IMR-90 (cell line): ENCODE results near the gene WDR70. TPM values are rescaled to one million over a fixed set of nuclear protein-coding genes. Genes with fewer than 3 reads are reported as not detected.

Experiments
- ATAC-seq: fragments of 200-7000 bp; cut with Tn5 transposase; 2 replicates; pipeline ENCODE4 v1.9.1; 2020; ENCODE audit warnings: low read depth, mild to moderate bottlenecking, moderate library complexity
- BruUV-seq: library from RNA; stranded (reverse); fragments of 400-500 nt; replicated peaks from 2 replicates; lab custom pipeline; 2021; lab: Mats Ljungman, UMichigan
- CTCF ChIA-PET: fragments of 300-600 bp; formaldehyde crosslinking; extraction: SDS; loops from one replicate; lab custom pipeline; 2021; ENCODE audit warnings: antibody characterized with exemption; lab: Yijun Ruan, JAX
- POLR2A ChIA-PET: fragments of 300-600 bp; sonication (Branson Sonifier 250); formaldehyde crosslinking; loops from one replicate; lab custom pipeline; 2022; ENCODE audit warnings: antibody characterized with exemption; ENCODE audit not compliant: unreplicated experiment; lab: Charles Lee
- DNase-seq: peaks from one replicate; pipeline ENCODE4 v3.0.0; 2013
- H2AFZ ChIP-seq: replicated peaks from 2 replicates; pipeline ENCODE3; 2013; ENCODE audit warnings: low read length, mild to moderate bottlenecking; ENCODE audit not compliant: poor library complexity
- H2AK5ac ChIP-seq: 2 replicates; pipeline ENCODE4 v1.6.1; 2013; ENCODE audit warnings: low read depth, low read length, inconsistent platforms
- H2AK9ac ChIP-seq: replicated peaks from 2 replicates; pipeline ENCODE3; 2013; ENCODE audit warnings: mild to moderate bottlenecking, low read depth, low read length, moderate library complexity; ENCODE audit not compliant: poor library complexity
- H2BK120ac ChIP-seq: 2 replicates; pipeline ENCODE4 v1.6.1; 2013; ENCODE audit warnings: low read depth, low read length, inconsistent platforms
- H2BK15ac ChIP-seq: 3 replicates; pipeline ENCODE4 v1.6.1; 2013; ENCODE audit warnings: low read depth, low read length, inconsistent platforms
- H2BK20ac ChIP-seq: 2 replicates; pipeline ENCODE4 v1.6.1; 2013; ENCODE audit warnings: low read depth, mild to moderate bottlenecking, inconsistent platforms, low read length, moderate library complexity
- H2BK5ac ChIP-seq: 2 replicates; pipeline ENCODE4 v1.6.1; 2013; ENCODE audit warnings: mild to moderate bottlenecking, low read depth, low read length, inconsistent platforms; ENCODE audit not compliant: poor library complexity, severe bottlenecking
- H3K14ac ChIP-seq: replicated peaks from 2 replicates; pipeline ENCODE4 v1.6.1; 2013; ENCODE audit warnings: low read depth, low read length, inconsistent platforms
- H3K18ac ChIP-seq: 2 replicates; pipeline ENCODE4 v1.6.1; 2013; ENCODE audit warnings: low read depth, low read length, control low read depth
- H3K23ac ChIP-seq: 2 replicates; pipeline ENCODE4 v1.6.1; 2013; ENCODE audit warnings: low read depth, low read length, inconsistent platforms
- H3K27ac ChIP-seq: 2 replicates; pipeline ENCODE4 v1.5.1; 2013; ENCODE audit warnings: mild to moderate bottlenecking, control low read depth, low read length; ENCODE audit not compliant: insufficient read depth
- H3K27me3 ChIP-seq: 2 replicates; pipeline ENCODE4 v1.6.1; 2013; ENCODE audit warnings: low read length; ENCODE audit not compliant: control insufficient read depth, insufficient read depth
- H3K36me3 ChIP-seq: 2 replicates; pipeline ENCODE4 v1.6.1; 2013; ENCODE audit warnings: low read length, mixed read lengths; ENCODE audit not compliant: control insufficient read depth, insufficient read depth
- H3K4ac ChIP-seq: 2 replicates; pipeline ENCODE4 v1.6.1; 2013; ENCODE audit warnings: low read depth, low read length, inconsistent platforms
- H3K4me1 ChIP-seq: 2 replicates; pipeline ENCODE4 v1.6.1; 2013; ENCODE audit warnings: low read length, mixed read lengths; ENCODE audit not compliant: control insufficient read depth, insufficient read depth
- H3K4me2 ChIP-seq: 2 replicates; pipeline ENCODE4 v1.6.1; 2013; ENCODE audit warnings: low read depth, mild to moderate bottlenecking, control low read depth, low read length, moderate library complexity
- H3K4me3 ChIP-seq: 2 replicates; pipeline ENCODE4 v1.5.1; 2013; ENCODE audit warnings: low read depth, mild to moderate bottlenecking, control low read depth, low read length, moderate library complexity; ENCODE audit not compliant: insufficient read depth
- H3K56ac ChIP-seq: 2 replicates; pipeline ENCODE4 v1.6.1; 2013; ENCODE audit warnings: low read length, inconsistent platforms; ENCODE audit not compliant: insufficient read depth; ENCODE audit errors: extremely low read depth
- H3K79me1 ChIP-seq, 2 experiments: 2 replicates each; pipeline ENCODE4 v1.6.1; 2013; ENCODE audit warnings: low read length in 2 of 2, inconsistent platforms in 1 of 2, low read depth in 1 of 2
- H3K9ac ChIP-seq: 2 replicates; pipeline ENCODE4 v1.6.1; 2013; ENCODE audit warnings: low read depth, low read length, control low read depth
- H3K9me1 ChIP-seq: 2 replicates; pipeline ENCODE4 v1.6.1; 2013; ENCODE audit warnings: low read length, inconsistent platforms; ENCODE audit not compliant: insufficient read depth
- H3K9me3 ChIP-seq: 2 replicates; pipeline ENCODE4 v1.6.1; 2013; ENCODE audit warnings: low read length; ENCODE audit not compliant: control insufficient read depth, insufficient read depth
- H4K20me1 ChIP-seq: 2 replicates; pipeline ENCODE4 v1.6.1; 2013; ENCODE audit warnings: low read length, inconsistent platforms; ENCODE audit not compliant: insufficient read depth
- H4K5ac ChIP-seq: 2 replicates; pipeline ENCODE4 v1.6.1; 2013; ENCODE audit warnings: mild to moderate bottlenecking, low read depth, low read length, control low read depth
- H4K8ac ChIP-seq, 2 experiments: 2 replicates each; pipeline ENCODE4 v1.6.1; 2013; ENCODE audit warnings: low read depth in 2 of 2, low read length in 2 of 2, control low read depth in 1 of 2, inconsistent platforms in 1 of 2
- H4K91ac ChIP-seq: 2 replicates; pipeline ENCODE4 v1.6.1; 2013; ENCODE audit warnings: low read depth, low read length, inconsistent platforms; ENCODE audit not compliant: insufficient read depth
- CEBPB ChIP-seq: IDR thresholded peaks from 2 replicates; pipeline ENCODE4 v1.6.1; 2012; ENCODE audit warnings: low read depth, low read length, improper control_type of control experiment
- MAFK ChIP-seq: IDR thresholded peaks from 2 replicates; pipeline ENCODE4 v1.6.1; 2012; ENCODE audit warnings: low read depth, low read length, improper control_type of control experiment
- RCOR1 ChIP-seq: IDR thresholded peaks from 2 replicates; pipeline ENCODE4 v1.6.1; 2012; ENCODE audit warnings: mild to moderate bottlenecking, low read length, improper control_type of control experiment; ENCODE audit not compliant: insufficient replicate concordance
- RFX5 ChIP-seq: IDR thresholded peaks from 2 replicates; pipeline ENCODE4 v1.8.0; 2012; ENCODE audit warnings: low read depth, mild to moderate bottlenecking, low read length, moderate library complexity
- WGBS, 2 experiments: methylation state at CpG; one replicate each; pipeline versions ENCODE4 v1.1.5 to v1.1.7; 2013; ENCODE audit warnings: missing lambda C conversion rate in 2 of 2; ENCODE audit not compliant: insufficient read length in 1 of 2; ENCODE audit errors: extremely low coverage in 2 of 2; 5-methylcytosine and 5-hydroxymethylcytosine counted together
- dilution Hi-C: fragments of 300-500 bp; cut with HindIII; formaldehyde crosslinking; loops from one replicate; pipeline ENCODE4 v1.14.3; 2018; ENCODE audit warnings: low sequenced_read_pairs; ENCODE audit not compliant: unreplicated experiment
- in situ Hi-C: fragments of 300-500 bp; cut with MboI; formaldehyde crosslinking; loops from 3 replicates; pipeline ENCODE4 v1.14.3; 2019; ENCODE audit warnings: low sequenced_read_pairs, inconsistent platforms, mixed read lengths
- intact Hi-C: fragments of 100-400 bp; cut with micrococcal nuclease; formaldehyde crosslinking; loops from 2 replicates; pipeline ENCODE4 v1.10.0; 2022
- polyA plus RNA-seq, 3 experiments: library from polyadenylated mRNA; depleted of rRNA; stranded (reverse); fragments of >200 nt; gene quantifications; 2 replicates each; pipeline ENCODE4 v1.2.3, GENCODE V29; 2012; ENCODE audit warnings: low replicate concordance in 1 of 3
- total RNA-seq: library from RNA; depleted of rRNA; stranded (reverse); fragments of >200 nt; gene quantifications from 2 replicates; pipeline ENCODE4 v1.2.3, GENCODE V29; 2012

WDR70 gene
- total and polyA plus RNA-seq, 2 of the 4 experiments (the other 2 are of a cell fraction) = 16.7 to 29.9 TPM

- no peak overlapping the region for H3K9ac ChIP-seq
- WGBS, 2 experiments = no CpG with 5 or more reads among the region's 2 CpGs
- no peaks in the 10 kb centered on the region for H3K79me1 ChIP-seq
- ATAC-seq = no peak
- TF ChIP-seq CEBPB = no peak
- no peak for TF ChIP-seq RFX5
- TF ChIP-seq MAFK = no peak
- TF ChIP-seq RCOR1 = no peak
- no peak overlapping the region for H3K27ac ChIP-seq
- no peak overlapping the region for H2BK20ac ChIP-seq
- H4K20me1 ChIP-seq = no peaks in the 10 kb centered on the region
- H3K56ac ChIP-seq = no peak overlapping the region
- H3K36me3 ChIP-seq = 0 out of 2 replicates have a peak, but pooled peaks cover 2% of the 10 kb centered on the region
- no peaks in the 10 kb centered on the region for H3K27me3 ChIP-seq
- H3K23ac ChIP-seq = no peak overlapping the region
- ChIA-PET POLR2A (no interaction called here), CTCF (interaction anchor here (0.9 kb wide), 1 partner anchor 12 kb away, joined by 3 read pairs; no protein-coding TSS in a partner anchor)
- H4K5ac ChIP-seq = no peak overlapping the region
- H2AFZ ChIP-seq = no peak overlapping the region
- no peak overlapping the region for H2BK120ac ChIP-seq
- no peak overlapping the region for H4K8ac ChIP-seq
- no peak overlapping the region for H3K4me2 ChIP-seq
- BruUV-seq = no TSS peak
- no peak for DNase-seq
- H3K14ac ChIP-seq = no peak overlapping the region
- H3K4me3 ChIP-seq = no peak overlapping the region
- H2BK5ac ChIP-seq = no peak overlapping the region
- no peak overlapping the region for H3K18ac ChIP-seq
- H2AK9ac ChIP-seq = no peak overlapping the region
- H2AK5ac ChIP-seq = no peak overlapping the region
- in situ Hi-C loops (no loop called here), intact Hi-C loops (no loop called here), dilution Hi-C loops (no loop called here)
- H4K91ac ChIP-seq = no peak overlapping the region
- H3K4ac ChIP-seq = no peak overlapping the region
- H2BK15ac ChIP-seq = no peak overlapping the region
- no peaks in the 10 kb centered on the region for H3K9me3 ChIP-seq
- H3K4me1 ChIP-seq = no peaks in the 10 kb centered on the region
- no peaks in the 10 kb centered on the region for H3K9me1 ChIP-seq
These were observed 322.8 kb downstream of the WDR70 start for GRCh38 chr5:37701868-37702267.
